Measurements from ENCODE around the gene CLTCL1. TPM values are rescaled to one million over a fixed set of nuclear protein-coding genes. Genes with fewer than 3 reads are reported as not detected.

Gene CLTCL1
- 2.4 and 3.5 TPM in 2 replicates for total RNA-seq

GRCh38 chr22:19291580-19292457, at the start of gene CLTCL1:
TSS of gene CLTCL1 (minus strand) at chr22:19291719. CDS start at chr22:19291641, 78 bp downstream.

DNA sequence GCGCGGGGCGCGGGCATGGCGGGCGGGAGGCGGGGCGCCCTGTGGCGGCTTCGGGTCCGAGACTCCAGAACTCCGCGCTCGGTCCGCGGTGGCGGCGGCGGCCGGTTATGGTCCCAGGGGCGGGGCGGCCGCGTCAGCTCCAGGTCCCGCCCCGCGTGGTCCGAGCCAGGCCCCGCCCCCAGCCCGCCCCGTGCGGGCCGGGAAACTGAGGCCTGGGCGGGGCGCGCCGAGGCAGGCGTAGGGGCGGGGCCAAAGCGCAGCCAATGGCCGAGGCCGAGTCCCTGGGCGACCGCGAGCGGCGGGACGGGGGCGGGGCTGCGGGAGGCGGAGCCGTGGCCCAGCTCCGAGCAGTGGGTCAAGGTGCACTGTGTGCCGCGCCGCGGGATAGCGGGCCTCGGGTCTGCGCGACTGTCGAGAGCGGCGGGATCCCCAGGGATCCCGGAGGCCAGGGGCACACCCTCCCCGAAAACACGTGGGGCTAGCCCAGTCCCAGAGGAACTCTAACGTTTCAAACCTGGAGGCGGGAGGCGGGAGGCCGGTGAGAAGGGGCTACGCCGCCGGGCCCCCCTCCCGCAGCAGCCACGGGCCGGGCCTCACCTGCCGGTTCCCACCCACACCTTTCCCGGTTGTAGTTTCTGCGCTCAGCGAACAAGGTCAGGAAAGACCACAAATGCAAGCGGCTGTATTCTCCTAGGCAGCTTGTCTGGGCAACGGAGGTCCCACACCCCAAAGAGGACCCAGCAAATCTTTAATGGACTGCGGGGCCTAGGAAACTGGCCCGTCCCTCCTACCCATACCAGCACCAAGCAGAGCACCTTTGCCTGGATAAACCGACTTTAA, 112.6 kb downstream of the CLTCL1 start, which contains the start of gene SLC25A1:
TSS of gene SLC25A1 (minus strand) at position 80 of the 840 bp plus-strand sequence. CDS start at position 17, 63 bp downstream.

DNA sequence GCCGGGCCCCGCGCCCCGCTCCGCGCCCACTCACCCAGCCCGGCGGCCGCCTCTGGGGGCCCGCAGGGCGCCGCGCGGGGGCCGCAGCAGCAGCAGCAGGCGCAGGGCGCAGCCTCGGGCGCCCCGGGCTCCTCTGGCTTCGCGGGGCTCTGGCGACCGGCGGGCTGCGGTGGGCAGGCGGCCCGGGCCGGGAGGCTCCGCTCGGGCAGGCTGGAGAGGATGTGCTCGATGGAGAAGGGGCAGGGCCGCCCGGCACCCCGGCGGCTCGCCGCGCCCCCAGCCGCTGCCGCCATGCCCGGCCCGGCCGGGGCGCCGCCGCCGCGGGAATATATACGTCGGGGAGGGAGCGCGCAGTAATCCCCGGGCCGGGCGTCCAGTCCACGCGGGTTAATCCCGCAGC, 141.5 kb downstream of the CLTCL1 start, which contains the start of gene GSC2:
TSS of gene GSC2 (minus strand) at position 302 of the 400 bp plus-strand sequence. CDS start at position 293, 9 bp downstream.

DNA sequence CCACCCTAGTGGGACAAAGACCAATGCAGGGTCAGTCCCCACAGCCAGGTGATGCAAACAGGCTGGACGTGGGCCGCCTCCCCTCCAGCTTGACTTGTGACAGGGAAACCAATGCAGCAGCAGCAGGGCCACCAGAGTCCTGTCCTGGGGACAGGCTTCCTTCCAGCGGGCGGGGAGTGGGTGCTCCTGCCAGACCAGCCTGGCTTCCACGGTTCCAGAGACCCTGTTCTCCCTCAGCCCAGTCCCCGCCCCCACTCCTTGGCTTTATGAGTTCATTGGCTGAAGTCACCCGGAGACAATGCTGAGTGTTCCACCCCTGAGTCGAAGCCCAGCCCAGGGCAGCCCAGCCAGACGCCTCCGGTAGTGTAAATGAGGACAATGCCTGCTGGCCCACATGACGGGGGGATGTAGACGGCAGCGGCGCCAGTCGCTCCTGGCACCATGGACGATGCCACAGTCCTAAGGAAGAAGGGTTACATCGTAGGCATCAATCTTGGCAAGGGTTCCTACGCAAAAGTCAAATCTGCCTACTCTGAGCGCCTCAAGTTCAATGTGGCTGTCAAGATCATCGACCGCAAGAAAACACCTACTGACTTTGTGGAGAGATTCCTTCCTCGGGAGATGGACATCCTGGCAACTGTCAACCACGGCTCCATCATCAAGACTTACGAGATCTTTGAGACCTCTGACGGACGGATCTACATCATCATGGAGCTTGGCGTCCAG, 160.4 kb downstream of the CLTCL1 start, which contains the start of gene TSSK2:
TSS of gene TSSK2 (plus strand) at position 350 of the 726 bp plus-strand sequence. CDS start at position 442, 92 bp downstream.

Other genes starting within 250 kb of the CLTCL1 start
- gene DGCR2, start 169.3 kb downstream of the CLTCL1 start, total RNA-seq = 32.5 TPM in 2 replicates
- not detected in 2 replicates for gene TSSK2, start 160.4 kb downstream of the CLTCL1 start, total RNA-seq
- 17.9 and 19.5 TPM in 2 replicates for gene ESS2, start 147.1 kb downstream of the CLTCL1 start, total RNA-seq
- gene GSC2, start 141.4 kb downstream of the CLTCL1 start, total RNA-seq = not detected in 2 replicates
- gene SLC25A1, start 113.0 kb downstream of the CLTCL1 start, total RNA-seq = 97.5 and 106 TPM in 2 replicates
- gene HIRA, start 140.0 kb upstream of the CLTCL1 start, total RNA-seq = 15.2 and 17.7 TPM in 2 replicates
- gene MRPL40, start 140.8 kb upstream of the CLTCL1 start, total RNA-seq = 39.1 and 46.2 TPM in 2 replicates
- 24.0 and 24.2 TPM in 2 replicates for gene C22orf39, start 156.0 kb upstream of the CLTCL1 start, total RNA-seq
- 68.5 and 85.9 TPM in 2 replicates for gene UFD1, start 187.5 kb upstream of the CLTCL1 start, total RNA-seq
- gene CDC45, start 188.2 kb upstream of the CLTCL1 start, total RNA-seq = 39.4 and 43.0 TPM in 2 replicates
- 889 and 919 TPM in 2 replicates for gene CLDN5, start 232.7 kb upstream of the CLTCL1 start, total RNA-seq